ENCODE data around the gene RND1. TPM values are rescaled to one million over a fixed set of nuclear protein-coding genes. Genes with fewer than 3 reads are reported as not detected.

The RND1 gene
- total and polyA plus RNA-seq, 2 experiments from 2014 or later = 9.3 to 10.4 TPM

GRCh38 chr12:48852734-48853688, 12.7 kb downstream of the RND1 start:
- Histone ChIP-seq H2AFZ (no peak overlapping the region), H3F3A (replicated peaks; ENCODE audit: low read depth) (no peaks in the 10 kb centered on the region), H3K36me3 (ENCODE audit: insufficient read depth) (no peaks in the 10 kb centered on the region), H4K20me1 (replicated peaks; ENCODE audit: insufficient read depth) (0 out of 2 replicates have a peak, but pooled peaks cover 3% of the 10 kb centered on the region), H3K9me2 (ENCODE audit: insufficient read depth) (no peaks in the 10 kb centered on the region), H3K27ac (ENCODE audit: low read depth) (no peak overlapping the region), H3K4me3 (peak overlapping the region; percentile 85), H3K27me3 (ENCODE audit: insufficient read depth) (no peaks in the 10 kb centered on the region), H3K79me2 (replicated peaks; ENCODE audit: insufficient read depth) (peaks cover 38% of the 10 kb centered on the region), H3K4me2 (peak overlapping the region; percentile 71), H3K4me1 (ENCODE audit: insufficient read depth) (peaks cover 9% of the 10 kb centered on the region; the same call in 1 of the 2 replicates)
- TF ChIP-seq CTCF (conservative IDR thresholded peaks at IDR 0.05; ENCODE audit: low read depth in 2 of 2) = peak; percentile 89 to 94
- no peak for TF ChIP-seq EZH2phosphoT487 (IDR thresholded peaks at IDR 0.05; ENCODE audit: unreplicated experiment)
- peaks cover 16% of the 10 kb centered on the region for H3K4me1 Mint-ChIP-seq
- H3K27me3 Mint-ChIP-seq (ENCODE audit: insufficient read depth, low read depth, poor library complexity) = peaks cover 8% of the 10 kb centered on the region
- H3K9me3 Mint-ChIP-seq = no peaks in the 10 kb centered on the region
- peak overlapping the region; percentile 98 for H3K4me3 Mint-ChIP-seq
- ATAC-seq (peak; percentile 44), DNase-seq (ENCODE audit: low spot score) (peak; percentile 93)
- peak overlapping the region; percentile 95 for H3K27ac Mint-ChIP-seq
- peaks cover 19% of the 10 kb centered on the region for H3K36me3 Mint-ChIP-seq (ENCODE audit: low read depth)

GRCh38 chr12:48851883-48852733, 13.6 kb downstream of the RND1 start, which contains the start of gene DDX23:
Gene DDX23, minus strand, starts transcription at chr12:48852163. Its CDS starts 6,381 bp downstream, at chr12:48845782.
- peaks cover 8% of the 10 kb centered on the region for H3K27me3 Mint-ChIP-seq (ENCODE audit: insufficient read depth, low read depth, poor library complexity)
- peak within 1 kb of the TSS; percentile 98 for H3K4me3 Mint-ChIP-seq
- peak within 1 kb of the TSS; percentile 75 for H3K4me2 ChIP-seq
- peak within 1 kb of the TSS; percentile 77 for H3K27ac ChIP-seq (ENCODE audit: low read depth)
- H3K36me3 ChIP-seq (ENCODE audit: insufficient read depth) = no peaks in the 10 kb centered on the region
- no peaks in the 10 kb centered on the region for H3K9me2 ChIP-seq (ENCODE audit: insufficient read depth)
- H3K79me2 ChIP-seq (replicated peaks; ENCODE audit: insufficient read depth) = peaks cover 47% of the 10 kb centered on the region
- H3K27me3 ChIP-seq (ENCODE audit: insufficient read depth) = no peaks in the 10 kb centered on the region
- H3K4me1 Mint-ChIP-seq = peaks cover 16% of the 10 kb centered on the region
- peak within 1 kb of the TSS; percentile 85 for H3K4me3 ChIP-seq
- DNase-seq (ENCODE audit: low spot score) (peak; percentile 98), ATAC-seq (peak; percentile 97)
- no peak within 1 kb of the TSS for H2AFZ ChIP-seq
- H4K20me1 ChIP-seq (replicated peaks; ENCODE audit: insufficient read depth) = peaks cover 3% of the 10 kb centered on the region; the same call in 1 of the 2 replicates
- no peaks in the 10 kb centered on the region for H3K9me3 Mint-ChIP-seq
- H3F3A ChIP-seq (replicated peaks; ENCODE audit: low read depth) = no peaks in the 10 kb centered on the region
- H3K36me3 Mint-ChIP-seq (ENCODE audit: low read depth) = peaks cover 15% of the 10 kb centered on the region
- peaks cover 9% of the 10 kb centered on the region; the same call in 1 of the 2 replicates for H3K4me1 ChIP-seq (ENCODE audit: insufficient read depth)
- H3K27ac Mint-ChIP-seq = peak within 1 kb of the TSS; percentile 98
- TF ChIP-seq NANOG (IDR thresholded peaks at IDR 0.05; ENCODE audit: borderline replicate concordance) = no peak
- TF ChIP-seq STAT1 (IDR thresholded peaks at IDR 0.05; ENCODE audit: unreplicated experiment) = no peak
- TF ChIP-seq CTCF (conservative IDR thresholded peaks at IDR 0.05; ENCODE audit: low read depth in 2 of 2) = no peak
- TF ChIP-seq ZNF114 (CRISPR knock-in tag; IDR thresholded peaks at IDR 0.05) = peak; percentile 76; the same call in 1 of the 2 replicates
- TF ChIP-seq ETS1 (IDR thresholded peaks at IDR 0.05) = peak; percentile 99
- TF ChIP-seq REST (IDR thresholded peaks at IDR 0.05; ENCODE audit: unreplicated experiment) = no peak
- peak; percentile 64 for TF ChIP-seq POLR2AphosphoS5 (IDR thresholded peaks at IDR 0.05; ENCODE audit: low read depth)
